SJCRH30 (cell line): ENCODE measurements around the gene KIF18A. TPM values are rescaled to one million over a fixed set of nuclear protein-coding genes. Genes with fewer than 3 reads are reported as not detected.

Experiments used
- DNase-seq, 2 experiments: peaks; one replicate each; pipeline ENCODE4 v3.0.0-alpha.2; 2015 to 2020
- H3K27ac ChIP-seq: fragments of 250-450 bp; sonication (Bioruptor Pico); 2 replicates; pipeline ENCODE4 v1.5.1; 2020; ENCODE audit warnings: mild to moderate bottlenecking, moderate library complexity
- H3K27me3 ChIP-seq: fragments of 250-450 bp; sonication (Bioruptor Pico); 2 replicates; pipeline ENCODE4 v1.5.1; 2020; ENCODE audit warnings: mild to moderate bottlenecking, moderate library complexity
- H3K36me3 ChIP-seq: fragments of 250-450 bp; sonication (Bioruptor Pico); 2 replicates; pipeline ENCODE4 v1.5.1; 2020; ENCODE audit warnings: mild to moderate bottlenecking, moderate library complexity
- H3K4me1 ChIP-seq: fragments of 250-450 bp; sonication (Bioruptor Pico); 2 replicates; pipeline ENCODE4 v1.5.1; 2020; ENCODE audit warnings: mild to moderate bottlenecking, moderate library complexity
- H3K4me3 ChIP-seq: fragments of 250-450 bp; sonication (Bioruptor Pico); 2 replicates; pipeline ENCODE4 v1.5.1; 2020; ENCODE audit warnings: mild to moderate bottlenecking, moderate library complexity
- H3K9me3 ChIP-seq: fragments of 250-450 bp; sonication (Bioruptor Pico); replicated peaks from 2 replicates; pipeline ENCODE4 v1.5.1; 2020; ENCODE audit warnings: mild to moderate bottlenecking, moderate library complexity
- total RNA-seq: library from RNA; depleted of rRNA; stranded (reverse); fragments of >200 nt; shearing (Covaris generic); gene quantifications from 2 replicates; pipeline ENCODE4 v1.2.3, GENCODE V29; 2014

Gene KIF18A
- total RNA-seq, 1 experiment from 2014 or later = 45.0 TPM

DNA sequence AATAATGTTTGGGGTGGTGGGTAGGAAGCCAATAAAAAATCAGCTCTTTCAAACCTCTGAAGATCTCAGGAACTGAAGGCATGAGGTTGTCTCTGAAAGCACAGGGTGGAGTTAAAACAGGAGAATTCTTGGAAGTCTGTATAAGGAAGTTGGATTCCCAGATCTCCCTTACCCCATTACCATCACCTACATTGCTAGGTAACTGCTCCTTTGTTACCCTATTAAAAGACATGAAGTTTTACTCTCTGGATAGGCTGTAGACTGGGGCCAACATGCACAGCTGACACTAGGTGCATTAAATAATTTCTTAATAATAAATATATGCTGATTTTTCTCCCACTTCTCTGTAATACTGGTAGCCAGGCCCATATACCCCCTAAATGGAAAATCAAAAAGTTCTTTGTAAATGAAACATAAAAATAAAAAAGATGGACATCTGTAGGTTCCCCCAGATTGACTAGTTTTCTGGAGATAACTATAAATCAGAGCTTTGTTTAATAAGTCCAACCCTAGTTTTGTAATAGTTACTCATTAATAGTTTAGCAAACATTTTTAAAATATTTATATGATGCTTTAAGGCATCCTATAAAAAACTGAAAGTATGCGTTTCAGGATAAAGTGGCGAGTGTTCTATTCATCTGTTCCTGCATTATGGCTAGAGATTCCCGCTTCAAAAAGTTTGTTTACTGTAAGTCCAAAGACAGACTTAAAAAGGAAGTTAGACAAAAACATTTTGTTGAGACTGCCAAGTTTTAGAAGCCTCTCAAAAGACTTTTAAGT is 63.8 kb downstream of the KIF18A start:
- no peak overlapping the region for H3K4me3 ChIP-seq
- H3K4me1 ChIP-seq = 0 out of 2 replicates have a peak, but pooled peaks cover 2% of the 10 kb centered on the region
- DNase-seq = no peak
- H3K9me3 ChIP-seq = no peaks in the 10 kb centered on the region
- H3K27ac ChIP-seq = no peak overlapping the region
- peaks cover 17% of the 10 kb centered on the region for H3K36me3 ChIP-seq
- H3K27me3 ChIP-seq = no peaks in the 10 kb centered on the region

DNA sequence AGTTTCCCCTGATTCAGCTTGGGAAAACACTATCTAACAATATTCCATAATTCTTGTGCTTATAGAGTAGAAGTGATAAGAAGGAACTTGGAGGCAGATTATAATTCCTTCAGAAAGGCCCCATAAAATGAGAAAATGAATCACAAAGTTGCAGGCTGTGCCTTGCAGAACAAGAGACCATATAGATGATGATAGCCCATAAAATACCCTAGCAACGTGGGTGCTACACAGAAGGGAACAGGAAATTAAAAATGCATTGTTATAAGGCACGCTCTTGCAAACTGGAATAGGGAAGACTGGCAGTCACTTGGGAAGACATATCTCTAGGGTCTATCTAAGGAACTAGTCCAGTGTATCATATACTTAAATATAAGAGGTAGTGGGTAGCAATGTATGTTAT is 67.6 kb downstream of the KIF18A start:
- Histone ChIP-seq H3K9me3 (no peaks in the 10 kb centered on the region), H3K4me1 (no peaks in the 10 kb centered on the region), H3K4me3 (no peak overlapping the region), H3K27me3 (no peaks in the 10 kb centered on the region), H3K36me3 (peaks cover 28% of the 10 kb centered on the region), H3K27ac (no peak overlapping the region)
- no peak for DNase-seq

DNA sequence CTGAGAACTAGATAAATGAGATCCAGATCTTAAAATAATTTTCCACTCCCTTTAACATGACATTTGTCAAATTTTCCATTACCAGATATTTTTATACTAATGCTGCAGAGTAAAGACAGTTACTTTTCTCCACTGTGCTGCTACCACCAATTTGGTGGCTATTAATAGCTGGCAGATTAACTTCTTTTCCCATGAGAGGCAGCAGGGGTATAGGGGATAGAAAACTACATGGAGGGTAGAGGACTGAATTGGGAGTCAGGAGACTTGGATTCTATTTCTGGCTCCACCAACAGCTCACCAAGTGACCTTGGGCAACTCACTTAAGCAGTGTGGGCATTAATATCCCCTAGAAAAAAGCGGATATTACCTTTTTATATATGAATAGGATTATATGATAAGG is 69.2 kb downstream of the KIF18A start:
- Histone ChIP-seq H3K4me1 (no peaks in the 10 kb centered on the region), H3K9me3 (no peaks in the 10 kb centered on the region), H3K27me3 (no peaks in the 10 kb centered on the region), H3K27ac (no peak overlapping the region), H3K4me3 (no peak overlapping the region), H3K36me3 (peaks cover 28% of the 10 kb centered on the region)
- DNase-seq = no peak

DNA sequence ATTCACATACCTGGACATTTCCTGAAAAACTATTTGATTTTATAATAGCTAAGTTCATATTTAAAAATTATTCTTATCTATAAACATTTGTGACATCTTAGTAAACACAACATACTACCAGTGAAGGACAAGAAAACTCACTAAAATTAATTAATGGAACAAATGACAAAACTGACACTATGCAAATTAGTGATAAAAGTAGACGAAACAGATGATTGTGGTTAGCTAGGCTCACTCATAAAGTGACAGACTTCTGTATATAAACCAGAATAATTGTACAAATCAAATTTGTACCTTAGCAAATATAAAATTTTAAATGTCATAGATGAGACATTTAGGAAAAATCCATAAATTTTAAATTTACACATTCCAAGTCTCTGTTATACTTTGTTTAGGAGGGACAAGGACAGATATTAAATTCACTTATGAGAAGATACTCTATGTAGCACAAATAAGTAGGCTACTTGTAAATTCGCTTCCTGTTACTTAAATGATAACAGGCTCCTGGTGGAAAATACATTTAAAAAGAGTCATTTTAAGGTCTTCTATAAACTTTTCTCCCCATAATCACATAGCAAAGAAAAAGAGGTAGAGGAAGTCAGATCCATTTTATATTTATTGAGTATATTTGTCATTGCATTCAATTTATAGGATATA is 81.2 kb downstream of the KIF18A start:
- DNase-seq = no peak
- Histone ChIP-seq H3K4me3 (no peak overlapping the region), H3K9me3 (peaks cover 2% of the 10 kb centered on the region), H3K36me3 (peaks cover 34% of the 10 kb centered on the region), H3K4me1 (no peaks in the 10 kb centered on the region), H3K27ac (no peak overlapping the region), H3K27me3 (no peaks in the 10 kb centered on the region)

DNA sequence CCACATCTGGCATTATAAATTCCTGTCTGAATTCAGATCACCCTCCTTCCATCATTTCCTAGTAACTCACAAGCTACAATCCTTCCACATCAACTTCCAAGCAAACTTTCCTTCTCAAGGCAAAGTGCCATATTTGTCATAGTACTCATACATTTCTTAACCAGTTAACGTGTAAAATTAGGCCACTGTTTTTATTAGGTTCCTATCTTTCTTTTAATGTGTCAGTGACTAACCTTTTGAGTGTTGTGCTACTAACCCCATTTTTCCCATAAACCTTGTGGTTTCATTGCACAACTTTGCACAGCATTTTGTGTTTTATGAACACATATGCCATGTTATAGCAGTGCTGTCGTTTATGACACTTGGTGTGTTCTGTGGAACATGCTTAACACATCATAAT is 90.1 kb downstream of the KIF18A start:
- Histone ChIP-seq H3K36me3 (peaks cover 31% of the 10 kb centered on the region), H3K27me3 (no peaks in the 10 kb centered on the region), H3K4me3 (no peak overlapping the region), H3K27ac (no peak overlapping the region), H3K4me1 (no peaks in the 10 kb centered on the region), H3K9me3 (no peaks in the 10 kb centered on the region)
- DNase-seq = no peak

DNA sequence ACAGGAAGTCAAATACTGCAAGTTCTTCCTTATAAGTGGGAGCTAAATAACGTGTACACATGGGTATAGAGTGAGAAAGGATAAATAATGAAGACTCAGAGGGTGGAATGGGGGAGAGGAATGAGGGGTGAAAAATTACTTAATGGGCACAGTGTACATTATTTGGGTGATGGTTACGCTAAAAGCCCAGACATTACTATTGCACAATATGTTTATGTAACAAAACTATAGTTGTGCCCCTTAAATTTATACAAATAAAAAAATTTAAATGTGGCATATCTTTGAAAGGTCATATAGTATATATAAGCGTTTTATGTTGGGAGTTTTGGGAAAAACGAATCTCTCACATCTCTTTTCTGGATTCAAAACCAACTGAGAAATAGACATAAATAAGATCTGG is 96.1 kb downstream of the KIF18A start:
- no peaks in the 10 kb centered on the region for H3K27me3 ChIP-seq
- H3K9me3 ChIP-seq = no peaks in the 10 kb centered on the region
- DNase-seq = no peak
- H3K36me3 ChIP-seq = peaks cover 7% of the 10 kb centered on the region
- H3K27ac ChIP-seq = no peak overlapping the region
- no peaks in the 10 kb centered on the region for H3K4me1 ChIP-seq
- H3K4me3 ChIP-seq = no peak overlapping the region

DNA sequence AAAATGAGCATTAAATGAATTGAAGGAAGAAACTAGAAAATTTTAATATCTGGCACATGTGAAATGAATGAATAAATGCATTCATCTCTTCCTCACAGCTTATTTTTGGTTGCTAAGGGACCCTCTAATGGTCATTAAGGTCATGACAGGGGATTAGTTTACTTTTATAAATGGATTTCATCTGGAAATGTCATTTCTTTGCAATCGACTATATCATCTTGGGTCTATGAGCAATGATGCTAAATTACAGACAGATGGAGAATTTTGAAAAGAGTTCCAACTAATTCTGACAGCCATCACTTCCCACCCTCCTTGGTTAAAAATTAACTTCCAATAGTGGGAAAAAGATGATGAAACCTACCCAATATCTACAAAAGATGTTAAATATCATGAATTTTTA is 98.0 kb downstream of the KIF18A start:
- Histone ChIP-seq H3K36me3 (no peaks in the 10 kb centered on the region; the same call in 1 of the 2 replicates), H3K4me1 (no peaks in the 10 kb centered on the region), H3K27me3 (no peaks in the 10 kb centered on the region), H3K4me3 (no peak overlapping the region), H3K9me3 (no peaks in the 10 kb centered on the region), H3K27ac (no peak overlapping the region)
- DNase-seq = no peak

DNA sequence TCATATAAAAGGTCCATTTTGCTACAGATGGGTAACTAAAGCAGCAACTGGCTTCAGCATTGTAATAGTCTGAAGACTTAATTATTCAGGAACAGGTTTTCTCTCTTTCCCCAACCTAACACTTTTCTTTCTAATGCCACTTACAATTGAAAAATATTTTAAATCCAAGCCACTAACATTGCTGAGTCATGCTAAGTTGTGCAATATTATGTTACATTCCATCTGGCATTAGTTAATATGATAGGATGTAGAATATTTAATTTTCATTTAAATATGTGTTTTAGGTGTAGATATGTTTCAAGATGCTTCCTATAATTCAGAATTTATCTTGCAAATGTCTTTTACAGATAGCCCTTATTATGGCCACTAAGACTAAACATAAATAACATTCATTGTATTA is 98.6 kb downstream of the KIF18A start:
- Histone ChIP-seq H3K27ac (no peak overlapping the region), H3K9me3 (no peaks in the 10 kb centered on the region)
- no peak for DNase-seq

DNA sequence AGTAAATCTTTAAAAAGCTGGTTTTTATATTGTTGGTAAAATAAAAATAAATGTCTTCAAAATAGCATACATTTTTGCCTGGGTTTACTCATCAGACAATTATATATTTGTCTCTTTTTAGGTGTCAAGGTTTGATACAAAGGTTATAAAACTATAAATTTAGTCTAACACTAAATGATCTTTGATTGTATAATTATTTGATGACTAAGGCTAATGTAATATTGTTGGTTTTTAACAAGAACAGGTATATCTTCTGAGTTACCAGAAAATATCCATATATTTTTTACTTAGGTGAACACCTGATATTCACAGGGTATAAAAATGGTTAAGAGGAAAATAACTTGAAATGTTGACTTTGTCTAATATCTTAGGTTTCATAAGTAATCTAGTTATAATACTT is 104.3 kb downstream of the KIF18A start:
- H3K9me3 ChIP-seq = peaks cover 7% of the 10 kb centered on the region; the same call in 1 of the 2 replicates
- no peak overlapping the region for H3K27ac ChIP-seq
- H3K36me3 ChIP-seq = 0 out of 2 replicates have a peak, but pooled peaks cover 5% of the 10 kb centered on the region
- no peaks in the 10 kb centered on the region for H3K27me3 ChIP-seq
- H3K4me3 ChIP-seq = no peak overlapping the region
- DNase-seq = no peak
- H3K4me1 ChIP-seq = no peaks in the 10 kb centered on the region

More for the DNA sequence above, 98.6 kb downstream of the KIF18A start:
- Histone ChIP-seq H3K36me3 (no peaks in the 10 kb centered on the region; the same call in 1 of the 2 replicates), H3K27me3 (no peaks in the 10 kb centered on the region), H3K4me3 (no peak overlapping the region), H3K4me1 (no peaks in the 10 kb centered on the region)

DNA sequence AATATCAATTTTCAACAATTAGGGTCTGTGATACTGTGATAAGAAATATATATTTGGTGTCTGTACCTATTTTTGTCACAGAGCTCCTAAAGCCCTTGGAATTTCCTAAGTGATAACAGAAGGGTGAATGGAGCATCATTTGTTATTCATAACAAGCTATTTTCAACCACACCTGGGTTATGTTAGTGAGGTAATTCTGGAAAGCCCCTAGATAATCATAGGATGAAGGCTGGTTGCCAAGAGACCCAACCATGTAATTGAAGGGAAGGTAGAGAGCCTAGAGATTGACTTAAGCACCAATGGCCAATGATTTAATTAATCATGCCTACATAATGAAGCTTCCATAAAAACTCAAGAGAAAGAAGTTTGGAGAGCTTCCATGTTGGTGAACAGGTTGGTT is 109.4 kb downstream of the KIF18A start:
- Histone ChIP-seq H3K4me3 (no peak overlapping the region), H3K4me1 (no peaks in the 10 kb centered on the region), H3K27ac (no peak overlapping the region)

DNA sequence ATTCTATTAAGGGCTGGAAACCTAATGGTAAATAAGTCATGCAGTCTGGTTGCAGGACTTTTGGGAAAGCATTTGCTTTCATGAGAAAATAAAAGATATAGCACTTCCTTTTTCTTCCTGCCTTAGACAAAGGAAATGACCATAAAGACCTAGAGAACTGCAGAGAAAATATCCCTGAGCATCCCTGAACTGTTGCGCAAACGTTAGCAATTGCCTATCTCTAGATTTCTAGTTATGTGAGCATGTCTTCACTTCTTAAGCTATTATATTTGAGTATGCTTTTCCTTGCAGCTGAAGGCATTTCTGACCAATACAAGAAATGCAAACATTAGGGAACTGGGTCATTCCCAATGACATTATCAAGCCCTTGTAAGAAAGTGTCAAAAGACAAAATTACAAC is 110.6 kb downstream of the KIF18A start:
- no peaks in the 10 kb centered on the region for H3K4me1 ChIP-seq
- no peak for DNase-seq
- H3K9me3 ChIP-seq = peaks cover 4% of the 10 kb centered on the region; the same call in 1 of the 2 replicates
- no peaks in the 10 kb centered on the region for H3K27me3 ChIP-seq
- no peak overlapping the region for H3K27ac ChIP-seq
- no peak overlapping the region for H3K4me3 ChIP-seq
- no peaks in the 10 kb centered on the region for H3K36me3 ChIP-seq

More for the DNA sequence above, 109.4 kb downstream of the KIF18A start:
- no peak for DNase-seq
- peaks cover 4% of the 10 kb centered on the region; the same call in 1 of the 2 replicates for H3K9me3 ChIP-seq
- H3K27me3 ChIP-seq = no peaks in the 10 kb centered on the region
- H3K36me3 ChIP-seq = 0 out of 2 replicates have a peak, but pooled peaks cover 5% of the 10 kb centered on the region

DNA sequence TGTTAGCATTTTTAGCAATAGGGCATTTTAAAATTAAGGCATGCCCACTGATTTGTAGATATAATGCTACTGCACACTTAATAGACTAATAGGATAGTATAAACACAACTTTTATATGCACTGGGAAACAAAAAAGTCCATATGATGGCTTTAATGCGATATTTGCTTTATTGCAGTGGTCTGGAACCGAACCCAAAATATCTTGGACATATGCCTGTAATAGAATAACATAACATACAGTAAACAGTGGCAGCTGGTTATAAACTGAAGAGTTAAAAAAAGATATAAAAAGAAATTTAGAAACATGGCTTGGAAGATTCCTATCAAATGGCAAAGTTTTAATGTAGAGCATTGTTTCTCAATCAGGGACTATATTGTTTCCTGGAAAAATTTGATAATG is 111.9 kb downstream of the KIF18A start:
- Histone ChIP-seq H3K27ac (no peak overlapping the region), H3K36me3 (no peaks in the 10 kb centered on the region), H3K9me3 (0 out of 2 replicates have a peak, but pooled peaks cover 4% of the 10 kb centered on the region), H3K4me3 (no peak overlapping the region), H3K27me3 (no peaks in the 10 kb centered on the region), H3K4me1 (no peaks in the 10 kb centered on the region)
- DNase-seq = no peak

DNA sequence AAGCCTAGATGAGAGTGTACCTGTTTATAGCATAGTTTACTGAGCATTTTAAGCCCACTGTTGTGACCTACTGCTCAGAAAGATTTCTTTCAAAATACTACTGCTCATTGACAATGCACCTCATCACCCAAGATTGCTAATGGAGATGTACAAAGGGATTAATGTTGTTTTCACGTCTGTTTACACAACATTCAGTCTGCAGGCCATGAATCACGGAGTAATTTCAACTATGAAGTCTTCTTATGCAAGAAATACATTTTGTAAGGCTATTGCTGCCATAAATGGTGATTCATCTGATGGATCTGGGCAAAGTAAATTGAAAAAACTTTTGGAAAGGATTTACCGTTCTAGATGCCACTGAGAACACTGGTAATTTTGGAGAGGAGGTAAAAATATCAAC is 112.9 kb downstream of the KIF18A start:
- Histone ChIP-seq H3K27me3 (no peaks in the 10 kb centered on the region), H3K27ac (no peak overlapping the region), H3K4me3 (no peak overlapping the region), H3K4me1 (no peaks in the 10 kb centered on the region), H3K36me3 (no peaks in the 10 kb centered on the region), H3K9me3 (0 out of 2 replicates have a peak, but pooled peaks cover 4% of the 10 kb centered on the region)
- no peak for DNase-seq

DNA sequence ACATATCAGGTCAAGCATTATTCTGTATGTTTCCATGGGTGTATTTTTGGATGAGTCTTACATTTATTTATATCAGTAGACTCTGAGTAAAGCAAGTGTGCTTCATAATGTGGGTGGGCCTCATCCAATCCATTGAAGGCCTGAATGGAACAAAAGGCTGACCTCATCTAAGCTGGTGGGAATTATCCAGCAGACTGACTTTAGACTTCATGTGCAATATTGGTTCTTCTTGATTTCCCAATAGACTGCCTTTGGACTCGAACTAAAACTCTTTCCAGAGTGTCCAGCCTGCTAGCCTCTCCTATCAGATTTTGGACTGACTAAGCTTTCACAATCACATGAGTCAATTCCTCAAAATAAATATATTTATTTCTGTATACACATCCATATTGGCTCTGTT is 116.2 kb downstream of the KIF18A start:
- H3K4me3 ChIP-seq = no peak overlapping the region
- no peak for DNase-seq

DNA sequence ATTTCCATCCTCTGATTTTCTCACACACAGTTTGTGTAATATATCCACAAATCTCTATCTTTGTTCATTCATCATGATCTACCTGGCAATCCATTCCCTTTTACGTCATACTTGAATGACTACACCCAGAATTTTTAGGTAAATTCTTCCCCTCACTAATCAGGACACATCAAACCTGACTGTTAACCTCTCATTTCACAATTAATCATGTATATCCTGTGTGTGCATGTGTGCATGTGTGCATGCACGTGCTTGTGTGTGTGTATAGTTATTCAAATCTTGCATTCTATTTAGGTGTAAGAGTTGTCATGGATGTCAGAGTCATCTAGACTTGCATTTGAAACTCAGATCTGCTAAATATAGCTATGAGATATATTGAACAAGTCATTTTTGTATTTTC is 130.4 kb downstream of the KIF18A start:
- Histone ChIP-seq H3K27me3 (no peaks in the 10 kb centered on the region), H3K9me3 (no peaks in the 10 kb centered on the region), H3K4me1 (no peaks in the 10 kb centered on the region), H3K27ac (no peak overlapping the region), H3K4me3 (no peak overlapping the region), H3K36me3 (no peaks in the 10 kb centered on the region)
- DNase-seq = no peak

More for the DNA sequence above, 116.2 kb downstream of the KIF18A start:
- no peaks in the 10 kb centered on the region for H3K36me3 ChIP-seq
- H3K27me3 ChIP-seq = no peaks in the 10 kb centered on the region
- no peaks in the 10 kb centered on the region for H3K4me1 ChIP-seq
- no peak overlapping the region for H3K27ac ChIP-seq
- H3K9me3 ChIP-seq = no peaks in the 10 kb centered on the region
